ENCODE measurements around the gene ENTPD5.
"Not testable (repeated sequence)": the region's sequence is repeated elsewhere in the genome, so short reads cannot be mapped to it uniquely, and the experiment has no call there.

ENTPD5 gene

GRCh38 chr14:74005664-74006063 lies 13.4 kb downstream of the ENTPD5 start:
- not testable (repeated sequence) for DNase-seq (ENCODE audit: low spot score)

- DNase-seq (ENCODE audit: low spot score): no peak
Observed at GRCh38 chr14:73998726-73999125, 20.4 kb downstream of the ENTPD5 start.

DNA sequence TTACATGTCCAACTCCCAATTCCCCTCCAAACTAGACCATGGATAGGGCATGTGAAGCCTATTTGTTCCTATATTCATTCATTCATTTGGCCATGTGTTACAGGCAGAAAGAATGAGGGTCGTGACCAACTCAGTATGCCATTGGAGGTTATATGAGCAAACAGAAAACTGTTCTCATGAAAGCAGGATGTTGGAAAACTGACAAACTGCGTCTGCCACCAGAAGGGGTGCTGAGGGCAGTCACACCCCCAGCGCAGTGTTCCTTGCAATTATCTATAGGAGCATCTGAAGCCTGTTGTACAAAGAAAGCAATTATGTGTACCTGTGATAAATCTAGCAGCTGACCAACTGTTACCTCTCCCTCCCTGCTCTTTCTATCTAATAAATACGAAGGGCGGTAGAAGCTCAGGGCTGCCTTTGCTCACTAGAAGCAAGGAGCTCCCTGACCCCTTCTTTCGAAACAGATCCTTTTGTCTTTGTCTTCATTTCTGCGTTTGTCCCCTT lies 21.1 kb downstream of the ENTPD5 start:
- DNase-seq (ENCODE audit: low spot score): no peak

- DNase-seq (ENCODE audit: low spot score): no peak
Observed at GRCh38 chr14:73997108-73997943, 21.8 kb downstream of the ENTPD5 start.

- DNase-seq (ENCODE audit: low spot score): no peak
Observed at GRCh38 chr14:73996731-73997107, 22.4 kb downstream of the ENTPD5 start.

DNA sequence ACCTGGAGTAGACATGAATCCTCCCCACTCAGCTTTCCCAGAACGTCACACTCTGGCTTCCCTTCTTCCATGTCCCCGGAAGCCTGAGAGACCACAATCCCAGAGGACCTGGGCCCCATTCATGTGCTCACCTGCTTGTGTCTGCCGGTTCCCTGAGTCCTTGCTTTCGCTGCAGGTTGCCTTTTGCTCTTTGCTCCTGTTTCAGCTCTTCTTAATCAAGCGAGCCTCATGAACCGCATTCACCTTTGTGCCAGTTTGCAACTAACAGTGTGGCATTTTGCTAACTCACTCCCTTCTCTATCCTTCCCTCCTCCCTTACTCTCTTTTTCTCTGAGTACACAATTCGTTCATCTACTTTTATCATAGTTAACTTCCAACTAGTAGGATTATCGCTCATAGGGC lies 23.1 kb downstream of the ENTPD5 start:
- DNase-seq (ENCODE audit: low spot score): no peak

DNA sequence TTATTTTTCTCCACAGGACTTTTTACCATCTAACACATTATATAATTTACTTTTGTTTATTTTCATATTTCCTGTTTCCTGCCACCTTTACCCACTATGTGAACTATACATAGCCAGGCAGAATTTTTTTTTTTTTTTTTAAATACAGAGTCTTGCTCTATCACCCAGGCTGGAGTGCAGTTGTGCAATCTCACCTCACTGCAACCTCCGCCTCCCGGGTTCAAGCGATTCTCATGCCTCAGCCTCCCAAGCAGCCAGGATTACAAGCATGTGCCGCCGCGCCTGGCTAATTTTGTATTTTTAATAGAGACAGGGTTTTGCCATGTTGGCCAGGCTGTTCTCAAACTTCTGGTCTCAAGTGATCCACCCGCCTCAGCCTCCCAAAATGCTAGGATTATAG lies 24.2 kb downstream of the ENTPD5 start:
- not testable (repeated sequence) for DNase-seq (ENCODE audit: low spot score)

DNA sequence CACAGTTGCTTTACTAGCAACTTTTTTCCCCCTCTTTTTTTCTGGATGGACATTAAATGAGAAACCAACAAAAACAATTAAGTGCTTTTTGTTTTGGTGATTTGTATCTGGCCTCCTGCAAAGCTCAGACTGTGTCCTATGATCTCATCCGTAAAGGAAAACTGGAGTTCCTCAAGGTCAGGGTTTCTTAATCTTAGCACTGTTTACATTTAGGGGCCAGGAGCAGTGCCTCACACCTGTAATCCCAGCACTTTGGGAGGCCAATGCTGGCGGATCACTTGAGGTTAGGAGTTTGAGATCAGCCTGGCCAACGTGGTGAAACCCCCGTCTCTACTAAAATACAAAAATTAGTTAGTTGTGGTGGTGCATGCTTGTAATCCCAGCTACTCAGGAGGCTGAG lies 28.0 kb downstream of the ENTPD5 start:
- no peak for DNase-seq (ENCODE audit: low spot score)

- DNase-seq (ENCODE audit: low spot score): not testable (repeated sequence)
Observed at GRCh38 chr14:73988656-73989055, 30.4 kb downstream of the ENTPD5 start.

DNA sequence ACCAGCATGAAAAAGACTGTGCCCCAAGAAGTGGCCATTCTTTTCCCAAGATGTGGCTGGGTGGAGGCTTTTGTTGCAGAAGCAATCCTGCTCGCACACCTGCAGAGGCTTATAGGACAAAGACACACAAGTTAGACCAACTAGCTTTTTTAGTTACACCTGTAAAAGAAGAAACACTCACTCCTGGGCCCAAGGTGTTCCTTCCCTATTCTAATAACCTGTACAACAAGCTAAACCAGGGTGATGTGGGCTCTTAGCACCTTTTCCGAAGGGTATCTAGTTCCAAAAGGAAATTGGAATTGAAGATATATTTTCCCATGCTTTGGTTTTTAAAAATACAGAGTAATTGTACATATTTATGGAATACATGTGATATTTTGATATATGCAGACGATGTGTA lies 31.0 kb downstream of the ENTPD5 start:
- no peak for DNase-seq (ENCODE audit: low spot score)

- DNase-seq (ENCODE audit: low spot score): no peak
Observed at GRCh38 chr14:73977896-73978295, 41.2 kb downstream of the ENTPD5 start.

DNA sequence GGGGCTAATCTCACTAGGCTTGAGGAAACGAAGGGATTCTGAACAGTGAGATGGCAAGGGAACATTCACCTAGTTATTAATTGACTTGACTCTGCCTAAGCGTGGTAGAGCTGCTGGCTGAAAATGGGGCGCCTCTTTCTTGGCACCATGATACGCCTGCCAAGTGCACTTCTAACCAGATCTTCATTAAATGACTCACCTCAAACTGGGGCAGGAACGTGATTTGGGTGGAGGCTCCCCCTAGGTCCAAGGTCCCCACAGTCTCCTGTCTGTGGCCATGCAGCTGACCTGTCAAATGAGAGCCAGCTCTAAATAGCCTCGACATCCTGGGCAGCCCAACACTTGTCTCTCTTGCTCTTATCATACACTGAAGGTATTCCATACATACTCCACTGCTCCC lies 43.0 kb downstream of the ENTPD5 start:
- no peak for DNase-seq (ENCODE audit: low spot score)

DNA sequence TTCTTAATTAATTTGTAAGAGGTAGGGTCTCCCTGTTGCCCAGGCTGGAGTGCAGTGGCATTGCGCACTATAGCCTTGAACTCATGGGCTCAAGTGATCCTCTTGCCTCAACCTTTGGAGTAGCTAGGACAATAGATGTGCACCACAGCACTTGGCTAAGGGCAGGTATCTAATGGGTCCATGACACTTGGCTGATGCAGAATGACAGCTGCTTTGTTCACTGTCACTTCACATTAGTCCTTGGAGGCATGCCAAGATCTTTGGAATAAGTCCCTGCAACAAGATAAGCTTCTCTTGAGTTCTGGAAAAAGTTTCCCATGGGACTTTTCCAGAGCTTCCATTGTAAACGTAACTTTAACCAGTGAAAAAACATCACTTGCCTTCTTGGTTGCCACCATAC lies 45.6 kb downstream of the ENTPD5 start:
- no peak for DNase-seq (ENCODE audit: low spot score)

DNA sequence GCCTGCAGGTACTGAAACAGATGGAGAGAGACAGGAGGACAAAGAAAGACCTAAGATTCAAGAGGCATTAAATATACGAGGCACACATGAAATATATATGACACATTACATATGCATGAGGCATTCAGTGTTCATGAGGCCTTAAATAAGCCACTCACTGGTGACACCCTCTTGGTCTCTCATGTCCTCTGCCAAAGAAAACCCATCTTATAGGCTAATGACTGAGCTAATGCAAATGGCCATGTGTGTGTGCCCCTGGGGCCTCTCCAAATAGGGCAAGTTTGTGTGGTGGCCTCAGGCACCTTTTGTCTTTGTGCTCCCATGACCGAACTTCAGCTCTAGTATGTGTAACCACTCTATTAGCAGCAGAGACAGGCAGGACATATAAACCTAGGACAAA lies 50.2 kb downstream of the ENTPD5 start:
- DNase-seq (ENCODE audit: low spot score): no peak

DNA sequence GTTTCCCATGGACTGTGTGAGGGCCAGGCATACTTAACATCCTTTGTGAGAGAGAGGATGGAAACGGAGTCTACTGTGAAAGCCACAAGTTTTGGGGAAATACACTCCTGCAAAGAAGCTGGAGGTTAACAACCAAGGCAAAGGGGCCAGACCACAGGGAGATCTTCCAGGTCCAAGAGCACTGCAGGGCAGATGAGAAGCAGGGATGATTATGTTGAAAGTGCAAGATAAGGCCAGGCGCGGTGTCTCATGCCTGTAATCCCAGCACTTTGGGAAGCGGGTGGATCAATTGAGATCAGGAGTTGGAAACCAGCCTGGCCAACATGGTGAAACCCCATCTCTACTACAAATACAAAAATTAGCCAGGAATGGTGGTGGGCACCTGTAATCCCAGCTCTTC lies 53.9 kb downstream of the ENTPD5 start:
- no peak for DNase-seq (ENCODE audit: low spot score)

DNA sequence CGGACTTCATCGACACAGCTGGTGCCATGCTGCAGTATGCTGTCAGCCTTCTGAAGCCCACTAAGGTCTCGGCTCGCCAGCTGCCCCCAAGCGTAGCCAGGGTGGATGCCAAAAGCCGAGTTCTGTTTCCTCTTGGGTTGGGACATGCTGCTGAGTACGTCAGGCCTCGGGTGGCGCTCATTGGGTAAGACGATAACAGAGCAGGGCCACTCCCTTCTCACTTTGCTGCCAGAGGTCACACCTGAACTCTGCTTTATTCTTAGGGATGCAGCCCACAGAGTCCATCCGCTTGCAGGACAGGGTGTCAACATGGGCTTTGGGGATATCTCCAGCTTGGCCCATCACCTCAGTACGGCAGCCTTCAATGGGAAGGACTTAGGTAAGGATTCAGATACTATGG lies 57.9 kb downstream of the ENTPD5 start:
- DNase-seq (ENCODE audit: low spot score): no peak

DNA sequence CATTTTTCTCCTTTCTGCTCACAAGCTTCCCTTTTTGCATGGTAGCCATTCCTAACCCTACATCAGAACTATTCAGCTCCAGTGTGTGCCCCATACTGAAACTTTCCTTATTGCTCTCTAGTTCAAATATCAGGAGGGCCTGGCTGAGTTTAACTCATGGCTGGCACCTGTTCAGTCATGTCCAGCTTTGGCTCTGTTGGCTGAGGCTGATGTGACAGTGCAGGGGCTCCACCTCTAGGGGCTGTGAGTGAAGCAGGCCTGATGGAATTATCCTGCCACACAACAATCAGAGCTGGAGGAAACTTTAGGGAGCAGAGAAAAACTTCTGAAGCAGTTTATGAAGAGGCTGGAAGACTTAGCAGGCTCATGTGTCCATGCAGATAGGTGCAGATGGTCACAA lies 60.5 kb downstream of the ENTPD5 start:
- DNase-seq (ENCODE audit: low spot score): no peak

- DNase-seq (ENCODE audit: low spot score): no peak
Observed at GRCh38 chr14:73955674-73956073, 63.4 kb downstream of the ENTPD5 start.

- no peak for DNase-seq (ENCODE audit: low spot score)
Observed at GRCh38 chr14:73953731-73954130, 65.4 kb downstream of the ENTPD5 start.

DNA sequence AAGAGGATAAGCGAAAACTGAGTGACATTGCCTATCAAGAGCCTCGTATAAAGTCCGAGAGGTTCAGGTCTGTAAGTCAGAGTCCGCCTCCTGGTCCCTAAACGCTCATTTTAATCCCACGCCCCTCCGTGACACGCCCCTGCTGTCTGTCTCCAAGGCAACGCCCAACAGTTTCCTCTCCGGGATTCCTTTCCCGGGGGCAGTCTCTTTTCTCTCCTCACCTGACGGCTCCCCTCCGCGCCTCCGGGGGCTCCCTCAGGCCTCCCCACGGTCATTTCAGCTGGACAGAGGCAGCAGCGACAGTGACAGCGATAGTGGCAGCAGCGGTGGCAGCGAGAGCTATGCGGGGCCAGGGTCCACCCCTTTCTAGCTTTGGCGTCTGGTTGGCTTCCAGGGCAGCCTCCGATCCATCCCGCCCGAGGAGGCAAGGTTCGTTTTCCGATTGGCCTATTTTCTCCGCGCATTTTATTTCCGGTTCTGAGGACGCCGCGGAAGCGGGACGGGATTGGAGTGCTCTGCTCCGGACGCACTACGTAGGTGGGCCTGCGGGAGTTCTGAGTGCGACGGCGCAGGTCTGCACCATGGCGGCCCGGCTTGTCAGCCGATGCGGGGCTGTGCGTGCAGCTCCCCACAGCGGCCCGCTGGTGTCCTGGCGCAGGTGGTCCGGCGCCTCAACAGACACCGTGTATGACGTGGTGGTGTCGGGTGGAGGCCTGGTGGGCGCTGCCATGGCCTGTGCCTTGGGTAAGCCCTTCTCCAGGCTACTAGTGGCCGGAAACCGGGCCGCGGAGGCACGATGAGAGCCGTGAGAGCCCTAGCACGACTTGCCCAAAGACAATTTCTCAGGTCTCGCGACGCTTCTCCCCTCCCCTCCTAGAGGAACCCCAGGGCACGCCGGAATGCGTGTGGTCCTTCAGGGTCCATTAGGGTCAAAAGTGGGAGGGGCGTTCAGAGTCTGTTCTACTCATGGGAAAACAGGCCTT lies 69.0 kb downstream of the ENTPD5 start, which contains the start of the genes COQ6 and FAM161B:
COQ6 (plus strand) TSS at position 551 of the 983 bp plus-strand sequence; CDS start at position 582, 31 bp downstream.
FAM161B (minus strand) TSS at position 343 of the 983 bp plus-strand sequence; CDS start at position 275, 68 bp downstream.
- DNase-seq (ENCODE audit: low spot score): peak; percentile 95

- DNase-seq (ENCODE audit: low spot score): no peak
Observed at GRCh38 chr14:73945159-73945670, 73.9 kb downstream of the ENTPD5 start.
